Upper lobe of left lung (tissue), 6 donors: ENCODE results near the gene HLA-DQA1. TPM values are rescaled to one million over a fixed set of nuclear protein-coding genes. Genes with fewer than 3 reads are reported as not detected.
A peak's percentile ranks its signal among the peaks of the same experiment; 100 is the strongest.

Experiments
- ATAC-seq, 2 donors: fragments of 200-7000 bp; cut with Tn5 transposase; one replicate each; pipeline ENCODE4 v1.9.1; 2022; ENCODE audit warnings: mild to moderate bottlenecking in 2 of 2, moderate library complexity in 2 of 2; ENCODE audit not compliant: low FRiP score in 2 of 2
- DNase-seq, 2 donors: peaks; one replicate each; pipeline ENCODE4 v3.0.0-alpha.2; 2019 to 2020
- H3K27ac ChIP-seq, 4 donors: fragments of 200-600 bp; sonication (generic); one replicate each; pipeline ENCODE4 v1.5.1; 2016 to 2019
- H3K27me3 ChIP-seq, 4 donors: fragments of 200-600 bp; sonication (generic); one replicate each; pipeline ENCODE4 v1.5.1; 2017 to 2019
- H3K36me3 ChIP-seq, 4 donors: fragments of 200-600 bp; sonication (generic); one replicate each; pipeline ENCODE4 v1.5.1; 2016 to 2019
- H3K4me1 ChIP-seq, 4 donors: fragments of 200-600 bp; sonication (generic); one replicate each; pipeline ENCODE4 v1.5.1; 2018 to 2019
- H3K4me3 ChIP-seq, 4 donors: fragments of 200-600 bp; sonication (generic); one replicate each; pipeline ENCODE4 v1.5.1; 2017 to 2019; ENCODE audit warnings: mild to moderate bottlenecking in 2 of 4, moderate library complexity in 1 of 4
- H3K9me3 ChIP-seq, 4 donors: fragments of 200-600 bp; sonication (generic); one replicate each; pipeline ENCODE4 v1.5.1; 2018 to 2019
- EP300 ChIP-seq, 4 donors: sonication (generic); formaldehyde crosslinking; IDR thresholded peaks; one replicate each; pipeline ENCODE4 v1.5.1; 2017; ENCODE audit warnings: antibody characterized with exemption in 4 of 4, control low read depth in 2 of 4
- POLR2A ChIP-seq, 4 donors: fragments of 450-650 bp; IDR thresholded peaks; one replicate each; pipeline ENCODE4 v1.5.1; 2016 to 2017; ENCODE audit warnings: antibody characterized with exemption in 4 of 4, mild to moderate bottlenecking in 2 of 4
- POLR2AphosphoS5 ChIP-seq, 2 donors: sonication (generic); formaldehyde crosslinking; IDR thresholded peaks; one replicate each; pipeline ENCODE4 v1.5.1; 2017; ENCODE audit warnings: antibody characterized with exemption in 2 of 2
- WGBS, 2 donors: methylation state at CpG; one replicate each; pipeline ENCODE4 v1.1.5; 2017 to 2018; 5-methylcytosine and 5-hydroxymethylcytosine counted together
- total RNA-seq, 6 donors: library from RNA; depleted of rRNA in 4 of 6; stranded (reverse); fragments of >200 nt in 4 of 6; gene quantifications; one replicate each; pipeline versions ENCODE4 v1.1.0 to v1.2.1, GENCODE V29; 2016 to 2021
- TF ChIP-seq, protein P1 (sequence below), 6 experiments: fragments of 450-650 bp in 4 of 6; fragments of 200-600 bp in 2 of 6; sonication (generic) in 2 of 6; IDR thresholded peaks; one replicate each; pipeline ENCODE4 v1.5.1; 2016 to 2019; ENCODE audit warnings: antibody characterized with exemption in 6 of 6
- donor health status: DM: no; HTN: no; CAD: no; lungs with moderate emphysema.
- donor health status: DM: no; HTN: yes; CAD: no; lungs with severe emphysema.

Gene HLA-DQA1
- total RNA-seq, 6 donors from 2014 or later, result 7.8 to 476 (median 122) TPM; not detected in 1

DNA sequence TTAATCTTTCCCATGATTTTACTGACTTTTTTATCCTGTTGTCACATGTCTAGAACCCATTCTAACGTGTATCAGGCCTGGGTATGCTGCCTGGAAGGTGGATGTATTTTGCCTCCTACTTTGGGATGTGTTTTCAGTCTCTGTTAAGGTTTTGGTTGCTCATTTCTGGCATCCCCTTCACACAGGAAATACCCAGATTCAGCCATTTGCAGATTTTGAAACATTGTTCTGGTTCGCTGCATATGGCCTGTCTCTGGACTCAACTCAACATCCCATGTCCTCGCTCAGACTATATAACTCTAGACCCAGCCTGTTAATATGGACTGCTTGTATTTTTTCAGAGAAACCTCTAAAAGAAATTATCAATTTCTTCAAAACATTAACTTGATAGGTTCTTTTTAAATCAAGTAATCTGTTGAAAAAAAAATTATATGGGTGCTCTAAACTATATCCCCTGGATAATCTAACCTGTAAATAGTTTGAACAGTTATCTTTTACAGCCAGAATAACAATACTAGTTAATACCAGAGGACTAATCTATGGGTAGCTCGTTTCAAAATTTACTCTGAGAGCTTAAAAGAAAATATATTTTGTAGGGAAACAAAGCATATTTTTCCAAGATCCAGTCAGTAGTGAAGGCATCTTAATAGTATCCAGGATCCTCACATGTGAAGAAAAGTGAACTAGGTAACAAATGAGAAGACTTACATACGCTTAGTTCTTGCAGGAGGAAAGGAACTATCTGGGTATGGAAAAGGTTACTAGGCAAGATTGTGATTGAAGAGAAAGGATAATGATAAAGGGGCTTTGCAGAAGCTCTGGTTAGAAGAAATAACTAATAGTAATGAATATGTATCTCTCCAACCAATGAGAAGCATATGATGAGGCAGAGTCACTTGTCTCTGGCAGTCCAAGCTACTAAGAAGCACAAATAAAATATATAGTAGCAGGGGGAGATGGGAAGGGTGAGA lies 52.6 kb downstream of the HLA-DQA1 start:
- TF ChIP-seq, protein P1, sequence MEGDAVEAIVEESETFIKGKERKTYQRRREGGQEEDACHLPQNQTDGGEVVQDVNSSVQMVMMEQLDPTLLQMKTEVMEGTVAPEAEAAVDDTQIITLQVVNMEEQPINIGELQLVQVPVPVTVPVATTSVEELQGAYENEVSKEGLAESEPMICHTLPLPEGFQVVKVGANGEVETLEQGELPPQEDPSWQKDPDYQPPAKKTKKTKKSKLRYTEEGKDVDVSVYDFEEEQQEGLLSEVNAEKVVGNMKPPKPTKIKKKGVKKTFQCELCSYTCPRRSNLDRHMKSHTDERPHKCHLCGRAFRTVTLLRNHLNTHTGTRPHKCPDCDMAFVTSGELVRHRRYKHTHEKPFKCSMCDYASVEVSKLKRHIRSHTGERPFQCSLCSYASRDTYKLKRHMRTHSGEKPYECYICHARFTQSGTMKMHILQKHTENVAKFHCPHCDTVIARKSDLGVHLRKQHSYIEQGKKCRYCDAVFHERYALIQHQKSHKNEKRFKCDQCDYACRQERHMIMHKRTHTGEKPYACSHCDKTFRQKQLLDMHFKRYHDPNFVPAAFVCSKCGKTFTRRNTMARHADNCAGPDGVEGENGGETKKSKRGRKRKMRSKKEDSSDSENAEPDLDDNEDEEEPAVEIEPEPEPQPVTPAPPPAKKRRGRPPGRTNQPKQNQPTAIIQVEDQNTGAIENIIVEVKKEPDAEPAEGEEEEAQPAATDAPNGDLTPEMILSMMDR (IDR thresholded peaks at IDR 0.05), result no peak
- no peak for TF ChIP-seq POLR2A (IDR thresholded peaks at IDR 0.05)
- no peak for TF ChIP-seq EP300 (IDR thresholded peaks at IDR 0.05)
- no peak for TF ChIP-seq POLR2AphosphoS5 (IDR thresholded peaks at IDR 0.05)
- whole genome bisulfite sequencing, 2 donors, result 62 to 65% methylated on average over 5 of the region's 5 CpGs

DNA sequence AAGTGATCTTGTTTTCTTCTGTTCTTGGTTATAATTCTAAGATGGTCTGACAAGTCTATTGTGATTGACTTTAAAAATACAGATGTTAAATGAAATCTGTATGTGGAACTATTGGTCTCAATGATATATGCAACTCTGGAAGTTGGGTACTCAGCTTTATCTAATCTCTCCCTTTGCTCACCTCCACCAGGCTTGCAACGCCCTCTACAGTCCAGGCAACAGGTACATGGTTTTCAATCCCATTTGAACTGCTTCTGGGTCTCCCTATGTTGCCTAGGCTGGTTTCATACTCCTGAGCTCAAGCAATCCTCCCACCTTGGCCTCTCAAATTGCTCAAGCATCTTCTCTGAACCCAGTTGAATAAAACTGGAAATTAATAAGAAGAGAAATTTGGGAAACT lies 54.8 kb downstream of the HLA-DQA1 start:
- no peak overlapping the region for H3K4me3 ChIP-seq
- no peaks in the 10 kb centered on the region for H3K27me3 ChIP-seq
- H3K9me3 ChIP-seq, result no peaks in the 10 kb centered on the region
- TF ChIP-seq POLR2AphosphoS5 (IDR thresholded peaks at IDR 0.05), result no peak
- TF ChIP-seq, protein P1 (IDR thresholded peaks at IDR 0.05), result peak in 4 of 6 experiments; percentile 24 to 62 (median 42)
- 0% methylated on average over 1 of the region's 1 CpG for WGBS, 2 donors
- peak in 1 of 2 donors; percentile 36 for DNase-seq
- H3K27ac ChIP-seq, result no peak overlapping the region
- no peak for ATAC-seq
- H3K36me3 ChIP-seq, result no peaks in the 10 kb centered on the region
- no peaks in the 10 kb centered on the region for H3K4me1 ChIP-seq

More for the DNA sequence above, 52.6 kb downstream of the HLA-DQA1 start:
- no peak overlapping the region for H3K4me3 ChIP-seq
- H3K36me3 ChIP-seq, result no peaks in the 10 kb centered on the region
- no peaks in the 10 kb centered on the region for H3K4me1 ChIP-seq
- H3K9me3 ChIP-seq, result no peaks in the 10 kb centered on the region
- peak in 1 of 2 donors; percentile 28 for DNase-seq
- H3K27ac ChIP-seq, result no peak overlapping the region
- H3K27me3 ChIP-seq, result no peaks in the 10 kb centered on the region
- no peak for ATAC-seq

Other genes with a start within 250 kb of the HLA-DQA1 start
- not detected for gene BTNL2, start 230.2 kb upstream of the HLA-DQA1 start, total RNA-seq
- gene HLA-DRA, start 197.5 kb upstream of the HLA-DQA1 start, total RNA-seq, result 1,000 to 10,000 TPM in 3 of 6 donors, 100 to 1,000 TPM in 3; 202 to 2,231 (median 1,304) TPM
- 100 to 1,000 TPM in 3 of 6 donors, 10 to 100 TPM in 2, 1 to 10 TPM in 1; 7.3 to 329 (median 143) TPM for gene HLA-DRB5, start 107.1 kb upstream of the HLA-DQA1 start, total RNA-seq
- gene HLA-DRB1, start 47.6 kb upstream of the HLA-DQA1 start, total RNA-seq, result 1,000 to 10,000 TPM in 1 of 6 donors, 100 to 1,000 TPM in 5; 133 to 1,304 (median 370) TPM
- 100 to 1,000 TPM in 2 of 6 donors, 10 to 100 TPM in 2, 1 to 10 TPM in 2; 1.0 to 154 (median 36.3) TPM for gene HLA-DQB1, start 29.3 kb downstream of the HLA-DQA1 start, total RNA-seq
- 10 to 100 TPM in 2 of 6 donors, 1 to 10 TPM in 3, not detected in 1; 1.4 to 52.6 (median 4.4) TPM for gene HLA-DQA2, start 104.0 kb downstream of the HLA-DQA1 start, total RNA-seq
- 10 to 100 TPM in 3 of 6 donors, 1 to 10 TPM in 2, not detected in 1; 1.6 to 86.9 (median 16.5) TPM for gene HLA-DQB2, start 126.1 kb downstream of the HLA-DQA1 start, total RNA-seq
- 10 to 100 TPM in 1 of 6 donors, 1 to 10 TPM in 5; 1.3 to 15.2 (median 3.7) TPM for gene HLA-DOB, start 179.6 kb downstream of the HLA-DQA1 start, total RNA-seq
- gene TAP2, start 201.3 kb downstream of the HLA-DQA1 start, total RNA-seq, result 100 to 1,000 TPM in 2 of 6 donors, 10 to 100 TPM in 4; 17.6 to 266 (median 62.1) TPM
- gene PSMB8, start 206.6 kb downstream of the HLA-DQA1 start, total RNA-seq, result 100 to 1,000 TPM in 1 of 6 donors, 10 to 100 TPM in 5; 48.2 to 110 (median 71.7) TPM
- 10 to 100 TPM; 56.9 to 87.0 (median 69.8) TPM for gene TAP1, start 216.3 kb downstream of the HLA-DQA1 start, total RNA-seq
- gene PSMB9, start 216.8 kb downstream of the HLA-DQA1 start, total RNA-seq, result 10 to 100 TPM; 34.4 to 85.9 (median 45.5) TPM